MCF 10A (cell line): ENCODE measurements around the gene TBX6. TPM values are rescaled to one million over a fixed set of nuclear protein-coding genes. Genes with fewer than 3 reads are reported as not detected.
A peak's percentile ranks its signal among the peaks of the same experiment; 100 is the strongest.

Experiments
- BruUV-seq: library from RNA; stranded (reverse); fragments of 400-500 nt; replicated peaks from 2 replicates; lab custom pipeline; 2021; lab: Mats Ljungman, UMichigan
- CTCF ChIA-PET: fragments of 300-600 bp; sonication (Branson Sonifier 250); formaldehyde crosslinking; extraction: SDS; loops from one replicate; lab custom pipeline; 2021; ENCODE audit warnings: antibody characterized with exemption, inconsistent platforms; lab: Yijun Ruan, JAX
- POLR2A ChIA-PET: fragments of 300-600, 350-650 bp; sonication (Branson Sonifier 250); formaldehyde crosslinking; extraction: SDS; loops from one replicate; lab custom pipeline; 2020; ENCODE audit warnings: antibody characterized with exemption, inconsistent platforms; lab: Yijun Ruan, JAX
- DNase-seq: peaks from one replicate; pipeline ENCODE4 v3.0.0-alpha.2; 2018; ENCODE audit not compliant: unreplicated experiment
- H3K27ac Mint-ChIP-seq: one replicate; pipeline ENCODE4 v1.8.0; 2022; ENCODE audit warnings: mild to moderate bottlenecking, low read depth, mixed read lengths; ENCODE audit not compliant: unreplicated experiment
- H3K27me3 Mint-ChIP-seq: one replicate; pipeline ENCODE4 v1.8.0; 2022; ENCODE audit warnings: mixed read lengths; ENCODE audit not compliant: insufficient read depth, unreplicated experiment
- H3K36me3 Mint-ChIP-seq: one replicate; pipeline ENCODE4 v1.8.0; 2022; ENCODE audit warnings: mild to moderate bottlenecking, moderate library complexity, mixed read lengths; ENCODE audit not compliant: insufficient read depth, unreplicated experiment
- H3K4me1 Mint-ChIP-seq: one replicate; pipeline ENCODE4 v1.8.0; 2022; ENCODE audit warnings: mixed read lengths; ENCODE audit not compliant: insufficient read depth, unreplicated experiment
- H3K4me3 Mint-ChIP-seq: one replicate; pipeline ENCODE4 v1.8.0; 2022; ENCODE audit warnings: mild to moderate bottlenecking, moderate library complexity, mixed read lengths; ENCODE audit not compliant: unreplicated experiment
- H3K9me3 Mint-ChIP-seq: one replicate; pipeline ENCODE4 v1.8.0; 2022; ENCODE audit warnings: mixed read lengths; ENCODE audit not compliant: unreplicated experiment
- intact Hi-C: fragments of 100-400 bp; cut with micrococcal nuclease; formaldehyde crosslinking; loops from 2 replicates; pipeline ENCODE4 v1.14.1; 2022
- total RNA-seq: library from RNA; stranded (reverse); gene quantifications from 2 replicates; pipeline ENCODE4 v1.2.3, GENCODE V29; 2022
- TF ChIP-seq, protein P1 (sequence below): fragments of 200-600 bp; IDR thresholded peaks from one replicate; pipeline ENCODE4 v1.8.0; 2022; ENCODE audit warnings: antibody characterized with exemption, mild to moderate bottlenecking; ENCODE audit not compliant: unreplicated experiment

TBX6 gene
- total RNA-seq, 1 experiment from 2014 or later, result 0.16 TPM

DNA sequence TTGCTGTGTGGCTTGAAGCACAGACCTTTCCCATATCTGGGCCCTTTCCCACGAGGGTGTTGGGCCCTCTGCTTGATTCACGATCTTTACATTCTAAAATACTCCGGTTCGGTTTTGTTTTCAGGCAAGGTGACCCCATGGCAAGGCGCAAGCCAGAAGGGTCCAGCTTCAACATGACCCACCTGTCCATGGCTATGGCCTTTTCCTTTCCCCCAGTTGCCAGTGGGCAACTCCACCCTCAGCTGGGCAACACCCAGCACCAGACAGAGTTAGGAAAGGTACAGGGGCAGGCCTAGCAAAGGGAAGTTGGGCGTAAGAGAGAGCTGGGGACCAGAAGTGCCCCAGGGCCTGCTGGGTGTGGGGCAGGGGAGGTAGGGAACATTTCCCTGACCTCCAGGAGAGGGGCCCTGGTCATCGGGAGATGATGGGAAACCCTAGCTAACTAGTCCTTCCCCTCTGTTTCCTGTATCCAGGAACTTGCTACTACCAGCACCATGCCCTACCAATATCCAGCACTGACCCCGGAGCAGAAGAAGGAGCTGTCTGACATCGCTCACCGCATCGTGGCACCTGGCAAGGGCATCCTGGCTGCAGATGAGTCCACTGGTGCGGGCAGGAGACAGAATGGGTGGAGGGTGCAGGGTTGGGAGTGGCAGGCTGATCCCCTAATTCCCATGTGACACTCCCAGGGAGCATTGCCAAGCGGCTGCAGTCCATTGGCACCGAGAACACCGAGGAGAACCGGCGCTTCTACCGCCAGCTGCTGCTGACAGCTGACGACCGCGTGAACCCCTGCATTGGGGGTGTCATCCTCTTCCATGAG is 24.8 kb downstream of the TBX6 start:
- peaks cover 19% of the 10 kb centered on the region for H3K4me1 Mint-ChIP-seq
- peak overlapping the region; percentile 95 for H3K27ac Mint-ChIP-seq
- BruUV-seq, result no TSS peak
- ChIA-PET POLR2A (interaction anchor here (0.5 to 6.7 kb wide), 21 partner anchors 9 to 680 kb away, joined by 3 to 173 read pairs (median 5); partner anchors contain the start of genes MAPK3, MVP, PPP4C and TBC1D10B), CTCF (interaction anchor here (0.7 to 2.3 kb wide), 4 partner anchors 11 to 72 kb away, joined by 3 to 9 read pairs (median 6); no protein-coding TSS in a partner anchor)
- peaks cover 58% of the 10 kb centered on the region for H3K36me3 Mint-ChIP-seq
- TF ChIP-seq, protein P1, sequence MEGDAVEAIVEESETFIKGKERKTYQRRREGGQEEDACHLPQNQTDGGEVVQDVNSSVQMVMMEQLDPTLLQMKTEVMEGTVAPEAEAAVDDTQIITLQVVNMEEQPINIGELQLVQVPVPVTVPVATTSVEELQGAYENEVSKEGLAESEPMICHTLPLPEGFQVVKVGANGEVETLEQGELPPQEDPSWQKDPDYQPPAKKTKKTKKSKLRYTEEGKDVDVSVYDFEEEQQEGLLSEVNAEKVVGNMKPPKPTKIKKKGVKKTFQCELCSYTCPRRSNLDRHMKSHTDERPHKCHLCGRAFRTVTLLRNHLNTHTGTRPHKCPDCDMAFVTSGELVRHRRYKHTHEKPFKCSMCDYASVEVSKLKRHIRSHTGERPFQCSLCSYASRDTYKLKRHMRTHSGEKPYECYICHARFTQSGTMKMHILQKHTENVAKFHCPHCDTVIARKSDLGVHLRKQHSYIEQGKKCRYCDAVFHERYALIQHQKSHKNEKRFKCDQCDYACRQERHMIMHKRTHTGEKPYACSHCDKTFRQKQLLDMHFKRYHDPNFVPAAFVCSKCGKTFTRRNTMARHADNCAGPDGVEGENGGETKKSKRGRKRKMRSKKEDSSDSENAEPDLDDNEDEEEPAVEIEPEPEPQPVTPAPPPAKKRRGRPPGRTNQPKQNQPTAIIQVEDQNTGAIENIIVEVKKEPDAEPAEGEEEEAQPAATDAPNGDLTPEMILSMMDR, result no peak
- peak overlapping the region; percentile 97 for H3K4me3 Mint-ChIP-seq
- no peaks in the 10 kb centered on the region for H3K9me3 Mint-ChIP-seq
- DNase-seq, result peak; percentile 21
- H3K27me3 Mint-ChIP-seq, result no peaks in the 10 kb centered on the region
- intact Hi-C loops, result loop anchor here (1.0 kb wide), 1 partner anchor 9 kb away; no protein-coding TSS in a partner anchor

- peak overlapping the region; percentile 97 for H3K4me3 Mint-ChIP-seq
- ChIA-PET CTCF (interaction anchor here (0.7 to 2.3 kb wide), 3 partner anchors 11 to 73 kb away, joined by 3 to 9 read pairs (median 6); no protein-coding TSS in a partner anchor), POLR2A (interaction anchor here (0.7 to 6.7 kb wide), 37 partner anchors 9 to 1462 kb away, joined by 3 to 173 read pairs (median 5); partner anchors contain the start of genes CORO1A, FBRS, HIRIP3 and KIF22)
- BruUV-seq, result TSS peak; percentile 45
- H3K36me3 Mint-ChIP-seq, result peaks cover 51% of the 10 kb centered on the region
- TF ChIP-seq, protein P1, result no peak
- H3K27ac Mint-ChIP-seq, result peak overlapping the region; percentile 95
- H3K27me3 Mint-ChIP-seq, result no peaks in the 10 kb centered on the region
- peaks cover 19% of the 10 kb centered on the region for H3K4me1 Mint-ChIP-seq
- H3K9me3 Mint-ChIP-seq, result no peaks in the 10 kb centered on the region
- intact Hi-C loops, result loop anchor here (1.0 kb wide), 2 partner anchors 10 to 13 kb away; a partner anchor contains a TSS
- peak; percentile 62 for DNase-seq
Measured at GRCh38 chr16:30065943-30066760, 25.6 kb downstream of the TBX6 start.

GRCh38 chr16:30065102-30065942 is 26.4 kb downstream of the TBX6 start, which contains the start of gene ALDOA:
Gene ALDOA (plus strand): TSS chr16:30065760. CDS start chr16:30066898, 1,138 bp downstream.
- Mint-ChIP-seq H3K4me3 (peak within 1 kb of the TSS; percentile 97), H3K27ac (peak within 1 kb of the TSS; percentile 95), H3K4me1 (peaks cover 25% of the 10 kb centered on the region), H3K27me3 (no peaks in the 10 kb centered on the region), H3K36me3 (peaks cover 51% of the 10 kb centered on the region), H3K9me3 (no peaks in the 10 kb centered on the region)
- peak; percentile 99 for DNase-seq
- TF ChIP-seq, protein P1, result no peak
- BruUV-seq, result TSS peak; percentile 59
- POLR2A ChIA-PET, result interaction anchor here (0.6 to 6.7 kb wide), 38 partner anchors 10 to 1202 kb away, joined by 3 to 173 read pairs (median 4); partner anchors contain the start of genes CORO1A, FBRS, HIRIP3 and KIF22
- CTCF ChIA-PET, result interaction anchor here (0.6 to 2.3 kb wide), 4 partner anchors 10 to 1576 kb away, joined by 3 to 9 read pairs (median 4); no protein-coding TSS in a partner anchor
- intact Hi-C loops, result loop anchor here (1.0 kb wide), 1 partner anchor 12 kb away; a partner anchor contains a TSS
